A549 (cell line): ENCODE data around the gene SLC22A16. TPM values are rescaled to one million over a fixed set of nuclear protein-coding genes. Genes with fewer than 3 reads are reported as not detected.

Source experiments
- ATAC-seq, 2 experiments: fragments of 200-7000 bp in 1 of 2; fragments of >200 bp in 1 of 2; cut with Nextera tagmentation in 1 of 2; cut with Tn5 transposase in 1 of 2; 3 replicates each; pipeline versions ENCODE4 v1.8.0 to v1.9.1; 2018 to 2020; ENCODE audit warnings: mild to moderate bottlenecking in 1 of 2, moderate library complexity in 1 of 2
- CTCF ChIA-PET: fragments of 300-600 bp; sonication (Branson Sonifier 250); formaldehyde crosslinking; extraction: SDS; loops from one replicate; lab custom pipeline; 2021; ENCODE audit warnings: antibody characterized with exemption, inconsistent platforms; lab: Yijun Ruan, JAX
- POLR2A ChIA-PET: fragments of 350-600 bp; formaldehyde crosslinking; extraction: SDS; loops from one replicate; lab custom pipeline; 2021; ENCODE audit warnings: antibody characterized with exemption, inconsistent platforms; lab: Yijun Ruan, JAX
- DNase-seq, 2 experiments: peaks; one replicate each; pipeline versions ENCODE4 v3.0.0 to v3.0.0-alpha.2; 2011 to 2016; ENCODE audit warnings: low read depth in 1 of 2, low spot score in 1 of 2
- FAIRE-seq: peaks from 2 replicates; lab custom pipeline; 2011; peaks lifted over from hg19 to GRCh38; lab: Jason Lieb, UNC
- H3K27ac ChIP-seq, 2 experiments: fragments of >200 bp; sonication (Bioruptor Twin); formaldehyde crosslinking; 3 replicates each; pipeline ENCODE4 v1.5.1; 2016 to 2017
- H3K4me1 ChIP-seq: fragments of >200 bp; sonication (Bioruptor Twin); formaldehyde crosslinking; 3 replicates; pipeline ENCODE4 v1.6.1; 2016
- H3K4me2 ChIP-seq: fragments of >200 bp; sonication (Bioruptor Twin); formaldehyde crosslinking; 3 replicates; pipeline ENCODE4 v1.6.1; 2016
- H3K4me3 ChIP-seq: fragments of >200 bp; sonication (Bioruptor Twin); formaldehyde crosslinking; 3 replicates; pipeline ENCODE4 v1.5.1; 2016
- H3K9me3 ChIP-seq: fragments of >200 bp; sonication (Bioruptor Twin); formaldehyde crosslinking; 3 replicates; pipeline ENCODE4 v1.6.1; 2016
- BCL3 ChIP-seq: fragments of >200 bp; sonication (Bioruptor Twin); formaldehyde crosslinking; IDR thresholded peaks from 3 replicates; pipeline ENCODE4 v1.6.1; 2016
- CEBPB ChIP-seq, 2 experiments: fragments of >200 bp in 1 of 2; sonication (Bioruptor Twin) in 1 of 2; formaldehyde crosslinking in 1 of 2; IDR thresholded peaks; 2 replicates each; pipeline ENCODE4 v1.6.1; 2012 to 2016
- CHD4 ChIP-seq: fragments of 200-600 bp; sonication (generic); IDR thresholded peaks from 2 replicates; pipeline ENCODE4 v1.6.1; 2016; ENCODE audit warnings: antibody characterized with exemption, mild to moderate bottlenecking, borderline replicate concordance
- EHMT2 ChIP-seq: fragments of 200-600 bp; sonication (generic); IDR thresholded peaks from 2 replicates; pipeline ENCODE4 v1.6.1; 2016; ENCODE audit warnings: antibody characterized with exemption, low read depth, mild to moderate bottlenecking, moderate library complexity
- EP300 ChIP-seq, 2 experiments: fragments of >200 bp; sonication (Bioruptor Twin); formaldehyde crosslinking; IDR thresholded peaks; 2 replicates in 1 of 2; 3 replicates in 1 of 2; pipeline ENCODE4 v1.6.1; 2016 to 2017
- ESRRA ChIP-seq: fragments of 150-350 bp; IDR thresholded peaks from 2 replicates; pipeline ENCODE4 v1.6.1; 2014; ENCODE audit warnings: mild to moderate bottlenecking, low read length, borderline replicate concordance
- HMGXB4 ChIP-seq: fragments of 250-450 bp; sonication (Bioruptor Pico); IDR thresholded peaks from 2 replicates; pipeline ENCODE4 v1.5.0; 2021; ENCODE audit warnings: mild to moderate bottlenecking, moderate library complexity, borderline replicate concordance
- HOXB13 ChIP-seq: fragments of 250-450 bp; sonication (Bioruptor Pico); IDR thresholded peaks from 2 replicates; pipeline ENCODE4 v1.5.0; 2020; ENCODE audit warnings: low read depth, mild to moderate bottlenecking, moderate library complexity
- JUN ChIP-seq, 2 experiments: fragments of >200 bp; sonication (Bioruptor Twin); formaldehyde crosslinking; IDR thresholded peaks; 2 replicates in 1 of 2; 3 replicates in 1 of 2; pipeline ENCODE4 v1.6.1; 2016 to 2017
- JUNB ChIP-seq: fragments of >200 bp; sonication (Bioruptor Twin); formaldehyde crosslinking; IDR thresholded peaks from 2 replicates; pipeline ENCODE4 v1.6.1; 2016
- KDM1A ChIP-seq: fragments of 200-600 bp; sonication (generic); IDR thresholded peaks from 2 replicates; pipeline ENCODE4 v1.6.1; 2016; ENCODE audit warnings: low read depth, mild to moderate bottlenecking
- MYC ChIP-seq: IDR thresholded peaks from 2 replicates; pipeline ENCODE4 v1.6.1; 2012; ENCODE audit warnings: mild to moderate bottlenecking, inconsistent platforms, low read length, improper control_type of control experiment, borderline replicate concordance
- NFE2L2 ChIP-seq: fragments of 150-350 bp; conservative IDR thresholded peaks from 2 replicates; pipeline ENCODE4 v1.6.1; 2014; ENCODE audit warnings: low read length
- POLR2AphosphoS2 ChIP-seq: conservative IDR thresholded peaks from 2 replicates; pipeline ENCODE4 v1.6.1; 2012; ENCODE audit warnings: low read length, improper control_type of control experiment, inconsistent platforms
- RCOR1 ChIP-seq: fragments of 150-350 bp; IDR thresholded peaks from 2 replicates; pipeline ENCODE4 v1.6.1; 2014; ENCODE audit warnings: antibody characterized with exemption, low read length, low read depth
- RFX5 ChIP-seq: fragments of 450-650 bp; IDR thresholded peaks from 2 replicates; pipeline ENCODE4 v1.7.1; 2014; ENCODE audit warnings: antibody characterized with exemption, mild to moderate bottlenecking, moderate library complexity
- RNF2 ChIP-seq: fragments of 200-600 bp; sonication (generic); IDR thresholded peaks from 2 replicates; pipeline ENCODE4 v1.6.1; 2016; ENCODE audit warnings: low read depth, mild to moderate bottlenecking, antibody characterized with exemption, moderate library complexity, borderline replicate concordance
- SREBF2 ChIP-seq: fragments of 450-650 bp; IDR thresholded peaks from 2 replicates; pipeline ENCODE4 v1.6.1; 2014; ENCODE audit warnings: mild to moderate bottlenecking, moderate library complexity
- USF2 ChIP-seq: fragments of 450-650 bp; IDR thresholded peaks from 2 replicates; pipeline ENCODE4 v1.6.1; 2014; ENCODE audit warnings: antibody characterized with exemption
- ZC3H11A ChIP-seq: fragments of 450-650 bp; IDR thresholded peaks from 2 replicates; pipeline ENCODE4 v1.6.1; 2014; ENCODE audit warnings: antibody characterized with exemption, mild to moderate bottlenecking
- WGBS: methylation state at CpG from one replicate; pipeline ENCODE4 v1.1.6; 2017; ENCODE audit errors: missing lambda C conversion rate; 5-methylcytosine and 5-hydroxymethylcytosine counted together
- polyA plus RNA-seq, 4 experiments: library from polyadenylated mRNA; depleted of rRNA in 3 of 4; stranded (reverse); fragments of >200 nt; fragmentation: RNase III in 1 of 4; extraction: RNeasy Plus Mini Kit Qiagen cat#74134 plus additional on column Dnase treatment in 1 of 4; gene quantifications; 2 replicates in 3 of 4; 3 replicates in 1 of 4; pipeline ENCODE4 v1.2.3, GENCODE V29; 2011 to 2017

SLC22A16 gene
- polyA plus RNA-seq, 2 of the 4 experiments (the other 2 are of a cell fraction): not detected

GRCh38 chr6:110408901-110409300, 67.5 kb downstream of the SLC22A16 start:
- ChIA-PET CTCF (no interaction called here), POLR2A (no interaction called here)
- H3K4me1 ChIP-seq: no peaks in the 10 kb centered on the region
- ATAC-seq: peak in 1 of 2 experiments; percentile 49; a peak in 2 of 6 replicates
- no peaks in the 10 kb centered on the region for H3K9me3 ChIP-seq
- H3K4me2 ChIP-seq: no peak overlapping the region
- WGBS: 35% methylated on average over 2 of the region's 6 CpGs
- no peak for TF ChIP-seq RNF2
- no peak for TF ChIP-seq JUN (IDR thresholded peaks at IDR 0.05)
- TF ChIP-seq POLR2AphosphoS2: no peak
- no peak for TF ChIP-seq BCL3
- no peak for TF ChIP-seq MYC
- no peak for TF ChIP-seq NFE2L2
- TF ChIP-seq CHD4: no peak
- no peak for TF ChIP-seq KDM1A
- TF ChIP-seq SREBF2: no peak
- no peak for TF ChIP-seq USF2
- no peak for TF ChIP-seq JUNB
- TF ChIP-seq HMGXB4 (CRISPR knock-in tag): no peak
- TF ChIP-seq HOXB13 (CRISPR knock-in tag): no peak
- TF ChIP-seq RFX5: no peak
- H3K4me3 ChIP-seq: no peak overlapping the region
- DNase-seq: no peak
- no peak overlapping the region for H3K27ac ChIP-seq
- FAIRE-seq: no peak

GRCh38 chr6:110404607-110405006, 71.8 kb downstream of the SLC22A16 start:
- Histone ChIP-seq H3K27ac (no peak overlapping the region), H3K4me1 (no peaks in the 10 kb centered on the region), H3K9me3 (no peaks in the 10 kb centered on the region), H3K4me3 (no peak overlapping the region), H3K4me2 (no peak overlapping the region)
- FAIRE-seq (no peak), DNase-seq (peak in 1 of 2 experiments; percentile 26), ATAC-seq (peak in 1 of 2 experiments; percentile 19; a peak in 1 of 6 replicates)
- 16% methylated on average over 8 of the region's 8 CpGs for WGBS
- ChIA-PET POLR2A (no interaction called here), CTCF (no interaction called here)
- TF ChIP-seq ESRRA: no peak
- TF ChIP-seq CHD4: no peak
- no peak for TF ChIP-seq BCL3
- TF ChIP-seq ZC3H11A: no peak
- TF ChIP-seq CEBPB (IDR thresholded peaks at IDR 0.05): no peak
- TF ChIP-seq RCOR1: no peak
- TF ChIP-seq EP300 (IDR thresholded peaks at IDR 0.05): no peak
- no peak for TF ChIP-seq SREBF2
- no peak for TF ChIP-seq EHMT2
